ENCODE data around the gene RPL3. TPM values are rescaled to one million over a fixed set of nuclear protein-coding genes. Genes with fewer than 3 reads are reported as not detected.

Gene RPL3
- total and polyA plus RNA-seq, 8 donors, result 1,199 to 2,659 (median 1,706) TPM

- TF ChIP-seq CTCF (IDR thresholded peaks at IDR 0.05), result no peak
- no peaks in the 10 kb centered on the region for H3K9me3 ChIP-seq
- H3K36me3 ChIP-seq, result no peaks in the 10 kb centered on the region
- no peak overlapping the region for H3K4me3 ChIP-seq
- H3K27ac ChIP-seq, result peak overlapping the region in 1 of 4 donors; percentile 44
- 89 to 91% methylated on average over 17 of the region's 17 CpGs for WGBS, 2 donors
- intact Hi-C loops (cut with DNase I), result loop anchor here in 1 of 3 donors (5.0 kb wide), 1 partner anchor 58 kb away; no protein-coding TSS in a partner anchor
- H3K27me3 ChIP-seq, result no peaks in the 10 kb centered on the region
- no peak for ATAC-seq
- peaks cover 31 to 43% (median 33%) of the 10 kb centered on the region in 3 donors for H3K4me1 ChIP-seq
- FAIRE-seq, result no peak
- DNase-seq, result peak in 1 of 6 donors; percentile 44
Measured at GRCh38 chr22:39294571-39295468, 24.6 kb downstream of the RPL3 start.

DNA sequence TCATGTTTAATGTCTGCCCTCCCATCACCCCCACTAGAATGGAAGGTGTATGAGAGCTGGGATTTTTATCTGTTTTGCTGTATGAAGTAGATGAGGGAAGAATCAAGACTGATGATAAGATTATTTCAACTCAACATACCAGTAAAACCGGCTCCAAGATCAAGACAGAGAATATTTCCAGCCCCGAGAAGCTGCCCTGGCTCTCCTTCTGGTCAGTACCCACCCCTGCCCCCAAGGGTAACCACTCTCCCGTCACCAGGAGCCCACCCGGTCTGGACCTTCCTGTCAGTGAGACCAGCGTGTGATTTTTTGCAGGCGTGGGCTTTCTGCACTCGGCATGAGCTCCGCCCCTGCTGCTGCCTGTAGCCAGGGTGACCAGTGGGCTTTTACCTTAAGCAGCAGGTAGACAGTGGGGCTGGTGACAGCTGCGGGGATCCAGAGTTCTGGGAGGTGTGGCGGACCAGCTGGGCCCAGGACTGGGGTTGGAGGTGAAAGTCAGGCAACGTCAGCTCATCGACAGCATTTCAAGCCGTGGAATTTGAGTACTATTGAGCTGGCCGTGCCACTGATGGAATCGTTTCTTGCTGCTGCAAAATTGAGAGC is 25.6 kb downstream of the RPL3 start:
- no peak overlapping the region for H3K4me3 ChIP-seq
- H3K4me1 ChIP-seq, result peaks cover 34 to 49% (median 36%) of the 10 kb centered on the region in 3 donors
- intact Hi-C loops (cut with DNase I), result no loop called here
- no peaks in the 10 kb centered on the region for H3K36me3 ChIP-seq
- WGBS, 2 donors, result 46 to 72% methylated on average over 15 of the region's 15 CpGs
- peak in 1 of 6 donors; percentile 58 for DNase-seq
- no peaks in the 10 kb centered on the region for H3K27me3 ChIP-seq
- no peaks in the 10 kb centered on the region for H3K9me3 ChIP-seq
- no peak for TF ChIP-seq CTCF (IDR thresholded peaks at IDR 0.05)
- no peak for ATAC-seq
- no peak for FAIRE-seq
- peak overlapping the region in 1 of 4 donors; percentile 44 for H3K27ac ChIP-seq

DNA sequence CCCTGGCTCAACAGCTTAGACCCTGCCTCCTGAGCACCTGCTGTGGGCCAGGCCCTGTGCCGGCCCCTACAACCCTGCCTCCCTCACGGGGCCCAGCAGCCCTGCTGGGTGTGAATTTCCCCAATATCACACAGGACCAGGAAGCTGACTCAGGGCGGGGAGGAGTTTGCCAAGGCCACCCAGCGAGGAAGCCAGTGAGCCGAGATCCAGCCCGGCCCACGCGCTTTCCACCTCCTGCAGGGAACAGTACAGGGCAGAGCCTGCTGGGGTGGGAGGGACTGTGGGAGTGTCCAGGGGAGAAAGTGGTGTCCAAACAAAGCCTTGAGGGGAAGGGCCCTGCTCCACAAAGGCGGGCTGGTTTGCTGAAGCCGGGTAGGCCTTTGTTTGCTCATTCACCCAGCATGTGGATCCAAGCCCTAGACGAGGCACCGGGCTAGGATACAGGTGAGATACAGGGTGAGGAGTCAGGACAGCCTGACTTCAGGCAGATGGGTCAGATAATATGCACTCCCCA is 26.8 kb downstream of the RPL3 start:
- ATAC-seq (peak; percentile 75 to 84 (median 82)), DNase-seq (peak; percentile 88 to 98 (median 96)), FAIRE-seq (no peak)
- no peaks in the 10 kb centered on the region for H3K9me3 ChIP-seq
- H3K27ac ChIP-seq, result peak overlapping the region; percentile 89 to 96 (median 92)
- WGBS, 2 donors, result 6 to 10% methylated on average over 12 of the region's 12 CpGs
- no peak for TF ChIP-seq CTCF (IDR thresholded peaks at IDR 0.05)
- no peaks in the 10 kb centered on the region for H3K36me3 ChIP-seq
- intact Hi-C loops (cut with DNase I), result no loop called here
- no peaks in the 10 kb centered on the region for H3K27me3 ChIP-seq
- H3K4me1 ChIP-seq, result peaks cover 34 to 47% (median 36%) of the 10 kb centered on the region in 3 donors
- no peak overlapping the region for H3K4me3 ChIP-seq

DNA sequence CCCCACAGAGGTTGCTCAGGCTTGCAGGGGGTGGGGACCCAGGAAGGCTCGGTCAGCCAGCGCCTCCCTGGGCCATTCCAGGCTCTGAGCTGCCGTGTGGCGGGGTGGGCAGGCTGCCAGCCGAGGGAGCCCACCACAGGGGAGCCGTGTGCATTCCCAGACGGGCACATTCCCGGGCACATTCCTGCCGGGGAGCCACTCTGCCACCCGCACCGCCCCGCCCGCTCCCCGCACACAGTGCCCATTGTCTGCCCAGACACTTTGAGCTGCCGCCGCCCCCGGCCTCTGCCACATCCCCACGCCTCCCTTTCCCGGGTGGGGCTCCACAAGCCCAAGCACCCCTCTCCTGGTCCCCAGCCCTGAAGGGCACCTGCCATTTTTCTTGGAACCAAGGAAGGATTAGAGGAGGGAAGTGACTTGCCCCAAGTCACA is 27.4 kb downstream of the RPL3 start:
- H3K9me3 ChIP-seq, result no peaks in the 10 kb centered on the region
- intact Hi-C loops (cut with DNase I), result no loop called here
- peaks cover 31 to 42% (median 34%) of the 10 kb centered on the region in 3 donors for H3K4me1 ChIP-seq
- TF ChIP-seq CTCF (IDR thresholded peaks at IDR 0.05), result no peak
- ATAC-seq, result peak; percentile 13 to 47 (median 32)
- peak overlapping the region; percentile 89 to 96 (median 92) for H3K27ac ChIP-seq
- H3K36me3 ChIP-seq, result no peaks in the 10 kb centered on the region
- H3K4me3 ChIP-seq, result no peak overlapping the region
- H3K27me3 ChIP-seq, result no peaks in the 10 kb centered on the region
- FAIRE-seq, result no peak
- 65% methylated on average over 19 of the region's 19 CpGs for WGBS, 2 donors
- DNase-seq, result peak in 5 of 6 donors; percentile 76 to 90 (median 79)

All from pancreas (tissue), 10 donors.